Activated CD4-positive, alpha-beta T cell treated with anti-CD3 and anti-CD28 coated beads, Interleukin-2, amount 10 ng/mL, durations not matched to agents 7 days and 5 days (primary cell): ENCODE data around the gene TRIM31. TPM values are rescaled to one million over a fixed set of nuclear protein-coding genes. Genes with fewer than 3 reads are reported as not detected.

Experiments
- CTCF ChIA-PET: fragments of 350-600 bp; sonication (Branson Sonifier 250); formaldehyde crosslinking; loops from one replicate; lab custom pipeline; 2021; ENCODE audit warnings: antibody characterized with exemption; lab: Charles Lee
- POLR2A ChIA-PET: fragments of 350-600 bp; sonication (Branson Sonifier 250); formaldehyde crosslinking; loops from one replicate; lab custom pipeline; 2021; ENCODE audit warnings: antibody characterized with exemption; lab: Charles Lee
- DNase-seq: peaks from one replicate; pipeline ENCODE4 v3.0.0-alpha.2; 2020
- H3K27ac Mint-ChIP-seq: one replicate; pipeline ENCODE4 v1.8.0; 2021; ENCODE audit warnings: mild to moderate bottlenecking, moderate library complexity, mixed read lengths
- H3K27me3 Mint-ChIP-seq: one replicate; pipeline ENCODE4 v1.8.0; 2021; ENCODE audit warnings: mixed read lengths
- H3K36me3 Mint-ChIP-seq: one replicate; pipeline ENCODE4 v1.8.0; 2021; ENCODE audit warnings: low read depth, mixed read lengths
- H3K4me1 Mint-ChIP-seq: one replicate; pipeline ENCODE4 v1.8.0; 2021; ENCODE audit warnings: mixed read lengths
- H3K4me3 Mint-ChIP-seq: one replicate; pipeline ENCODE4 v1.8.0; 2021; ENCODE audit warnings: mild to moderate bottlenecking, moderate library complexity, mixed read lengths
- H3K9me3 Mint-ChIP-seq: one replicate; pipeline ENCODE4 v1.8.0; 2021; ENCODE audit warnings: mixed read lengths
- total RNA-seq, 2 experiments: library from RNA; stranded (reverse); gene quantifications; one replicate each; pipeline ENCODE4 v1.2.3, GENCODE V29; 2021

Gene TRIM31, protein sequence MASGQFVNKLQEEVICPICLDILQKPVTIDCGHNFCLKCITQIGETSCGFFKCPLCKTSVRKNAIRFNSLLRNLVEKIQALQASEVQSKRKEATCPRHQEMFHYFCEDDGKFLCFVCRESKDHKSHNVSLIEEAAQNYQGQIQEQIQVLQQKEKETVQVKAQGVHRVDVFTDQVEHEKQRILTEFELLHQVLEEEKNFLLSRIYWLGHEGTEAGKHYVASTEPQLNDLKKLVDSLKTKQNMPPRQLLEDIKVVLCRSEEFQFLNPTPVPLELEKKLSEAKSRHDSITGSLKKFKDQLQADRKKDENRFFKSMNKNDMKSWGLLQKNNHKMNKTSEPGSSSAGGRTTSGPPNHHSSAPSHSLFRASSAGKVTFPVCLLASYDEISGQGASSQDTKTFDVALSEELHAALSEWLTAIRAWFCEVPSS
- total RNA-seq, result not detected

DNA sequence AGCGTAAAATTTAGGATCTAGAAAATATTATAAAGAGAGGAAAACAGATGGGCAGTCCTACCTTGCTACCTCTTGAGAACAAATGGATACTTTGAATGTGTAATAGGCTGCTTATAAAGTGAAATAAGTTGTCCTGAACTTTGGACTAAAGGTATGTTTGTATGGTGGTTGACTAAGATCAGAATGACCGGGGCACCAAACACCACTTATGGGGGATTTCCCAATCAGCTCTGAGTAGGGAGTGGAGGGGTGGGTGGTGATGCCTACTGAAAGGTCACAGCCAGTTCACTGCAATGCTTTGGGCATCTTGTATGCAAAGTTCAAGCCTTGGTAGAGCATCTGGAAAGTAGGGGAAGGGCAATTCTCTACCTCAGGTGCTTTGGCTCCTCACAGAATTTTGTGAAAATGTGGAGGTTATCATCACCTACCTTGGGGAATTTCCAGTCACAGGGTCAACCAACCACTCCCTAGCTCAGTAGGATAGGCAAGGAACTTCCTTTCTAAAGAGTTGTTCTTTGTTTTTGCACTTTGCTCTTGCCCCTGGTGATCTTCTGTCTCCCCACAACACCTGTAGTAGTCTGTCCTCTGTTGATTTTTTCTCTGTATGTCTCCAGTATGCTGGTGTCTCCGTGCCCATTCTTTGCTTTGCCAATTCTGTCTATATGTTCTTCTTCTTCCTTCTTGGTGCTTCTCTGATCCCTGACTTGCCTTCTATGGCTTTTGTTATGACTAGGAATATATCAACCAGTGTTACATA is at the start of gene TRIM31:
Gene TRIM31, minus strand, starts transcription at position 88 of the 757 bp plus-strand sequence. CDS start 285 bp downstream, outside the sequence.
- no peak for DNase-seq
- no peaks in the 10 kb centered on the region for H3K9me3 Mint-ChIP-seq
- ChIA-PET POLR2A (no interaction called here), CTCF (interaction anchor here (1.6 to 2.3 kb wide), 2 partner anchors 10 to 18 kb away, joined by 8 to 10 read pairs; no protein-coding TSS in a partner anchor)
- H3K27me3 Mint-ChIP-seq, result peaks cover 54% of the 10 kb centered on the region
- H3K4me1 Mint-ChIP-seq, result peaks cover 4% of the 10 kb centered on the region
- no peak within 1 kb of the TSS for H3K27ac Mint-ChIP-seq
- no peak within 1 kb of the TSS for H3K4me3 Mint-ChIP-seq
- H3K36me3 Mint-ChIP-seq, result no peaks in the 10 kb centered on the region

DNA sequence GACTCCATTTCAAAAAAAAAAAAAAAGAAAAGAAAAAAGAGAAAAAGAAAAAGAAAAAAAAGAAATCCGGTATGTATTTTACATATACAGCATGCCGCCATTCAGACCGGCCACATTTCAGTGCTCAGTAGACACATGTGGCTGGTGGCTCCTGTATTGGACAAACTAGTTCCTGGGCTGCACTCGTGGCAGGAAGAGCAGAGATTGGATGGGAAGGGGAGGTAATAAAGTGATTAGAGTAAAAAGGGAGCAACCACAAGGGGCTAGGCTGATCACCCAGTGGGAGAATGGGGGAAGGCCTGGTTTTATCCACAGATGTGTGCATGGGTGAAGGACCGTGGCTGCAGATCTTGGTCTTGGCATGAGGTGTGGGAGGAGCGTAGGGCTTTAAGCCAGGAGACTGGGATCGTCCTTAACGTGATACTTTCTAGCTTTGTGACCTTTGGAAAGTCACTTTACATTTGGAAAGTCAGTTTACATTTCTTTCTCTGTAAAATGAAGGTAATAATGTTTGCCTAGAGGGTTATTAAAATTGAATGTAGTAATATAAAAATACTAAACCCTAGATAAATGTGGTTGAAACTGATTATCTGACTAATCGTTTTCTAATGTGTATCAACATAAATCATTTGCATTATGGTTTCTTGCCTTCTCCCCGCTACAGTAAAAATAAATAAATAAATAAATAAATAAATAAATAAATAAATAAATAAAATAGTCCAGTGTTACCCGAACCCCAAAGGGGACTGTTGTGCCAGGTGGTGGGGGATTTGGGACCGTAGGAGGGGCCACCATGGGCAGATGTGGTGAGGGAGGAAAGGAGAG is 49.6 kb upstream of the TRIM31 start:
- Mint-ChIP-seq H3K9me3 (no peaks in the 10 kb centered on the region), H3K4me1 (peaks cover 25% of the 10 kb centered on the region), H3K27me3 (peaks cover 11% of the 10 kb centered on the region), H3K27ac (no peak overlapping the region), H3K4me3 (no peak overlapping the region), H3K36me3 (no peaks in the 10 kb centered on the region)
- POLR2A ChIA-PET, result no interaction called here
- DNase-seq, result no peak
- CTCF ChIA-PET, result interaction anchor here (0.6 kb wide), 1 partner anchor 371 kb away, joined by 3 read pairs; no protein-coding TSS in a partner anchor

DNA sequence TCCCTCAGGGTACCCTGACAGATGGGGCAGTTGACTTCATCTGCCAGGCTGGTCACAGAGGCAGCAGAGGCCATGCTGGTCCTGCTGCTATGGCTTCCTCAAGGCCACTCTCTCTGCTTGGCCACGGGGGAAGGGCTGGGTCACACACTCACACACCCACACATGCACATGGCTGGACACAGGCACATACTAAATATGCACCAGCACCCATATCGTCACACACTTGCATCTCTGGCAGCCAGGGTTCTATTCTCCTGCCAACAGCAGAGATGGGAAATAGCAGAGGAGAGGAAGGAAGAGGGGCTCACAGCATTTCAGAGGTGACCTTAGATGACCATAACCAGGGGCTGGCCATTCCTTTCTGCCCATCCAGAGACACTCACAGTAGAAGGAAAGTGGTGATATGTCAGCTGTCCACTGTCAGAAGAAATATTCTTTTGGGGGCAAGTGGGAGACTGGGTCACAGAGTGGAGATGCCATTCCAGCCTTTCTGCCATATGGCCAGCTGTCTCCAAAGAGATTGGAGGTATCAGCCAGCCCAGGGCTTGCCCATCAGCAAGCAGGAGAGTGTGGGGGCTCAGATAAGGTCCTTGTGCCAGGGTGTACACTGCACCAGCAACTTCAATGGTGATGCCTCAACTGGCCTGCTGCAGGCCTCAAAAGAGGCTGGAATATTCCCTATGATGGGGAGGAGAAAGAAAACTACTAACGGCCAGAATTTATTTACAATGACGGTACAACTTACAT is 48.1 kb upstream of the TRIM31 start, which contains the start of gene TRIM10:
Gene TRIM10, minus strand, starts transcription at position 427 of the 747 bp plus-strand sequence. Its CDS starts 353 bp downstream, at position 74.
- ChIA-PET POLR2A (no interaction called here), CTCF (no interaction called here)
- Mint-ChIP-seq H3K4me3 (no peak within 1 kb of the TSS), H3K4me1 (peaks cover 17% of the 10 kb centered on the region), H3K36me3 (no peaks in the 10 kb centered on the region), H3K27me3 (peaks cover 8% of the 10 kb centered on the region), H3K27ac (no peak within 1 kb of the TSS), H3K9me3 (no peaks in the 10 kb centered on the region)
- DNase-seq, result no peak

DNA sequence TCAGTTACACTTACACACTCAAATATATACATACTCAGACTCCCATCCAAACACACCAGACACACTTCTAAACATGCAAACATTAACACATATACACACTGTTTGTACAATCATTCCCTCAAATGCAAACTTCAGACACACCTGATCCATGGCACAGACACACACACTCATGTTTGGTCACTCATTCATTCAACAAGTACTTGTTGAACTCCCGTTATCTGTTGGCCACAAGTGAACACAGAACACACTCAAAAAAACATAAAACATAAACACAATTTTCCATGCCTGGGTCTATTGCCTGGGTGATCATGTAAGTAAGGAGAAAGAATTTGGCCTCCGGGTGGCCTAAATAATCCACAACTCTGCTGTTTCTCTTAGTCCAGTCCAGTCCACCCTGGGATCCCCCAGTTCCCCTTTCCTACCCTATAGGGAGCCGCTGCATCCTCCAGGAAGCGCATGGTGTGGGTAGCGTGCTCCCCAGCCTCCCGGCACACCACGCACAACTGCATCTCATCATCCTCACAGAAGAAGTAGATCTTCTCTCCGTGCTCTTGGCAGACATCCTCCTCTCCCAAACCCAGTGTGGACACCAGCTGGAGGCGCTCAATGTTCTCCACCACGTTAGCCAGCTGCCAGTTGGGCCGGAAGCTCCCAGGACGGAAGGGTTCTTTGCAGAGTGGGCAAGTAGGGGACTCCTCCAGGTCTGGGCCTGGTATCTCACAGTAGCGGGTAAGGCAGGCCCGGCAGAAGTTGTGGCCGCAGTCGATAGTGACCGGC is 47.3 kb upstream of the TRIM31 start:
- ChIA-PET POLR2A (no interaction called here), CTCF (no interaction called here)
- H3K9me3 Mint-ChIP-seq, result no peaks in the 10 kb centered on the region
- H3K36me3 Mint-ChIP-seq, result no peaks in the 10 kb centered on the region
- no peak overlapping the region for H3K27ac Mint-ChIP-seq
- no peak for DNase-seq
- H3K27me3 Mint-ChIP-seq, result peaks cover 10% of the 10 kb centered on the region
- H3K4me1 Mint-ChIP-seq, result peaks cover 17% of the 10 kb centered on the region
- no peak overlapping the region for H3K4me3 Mint-ChIP-seq

DNA sequence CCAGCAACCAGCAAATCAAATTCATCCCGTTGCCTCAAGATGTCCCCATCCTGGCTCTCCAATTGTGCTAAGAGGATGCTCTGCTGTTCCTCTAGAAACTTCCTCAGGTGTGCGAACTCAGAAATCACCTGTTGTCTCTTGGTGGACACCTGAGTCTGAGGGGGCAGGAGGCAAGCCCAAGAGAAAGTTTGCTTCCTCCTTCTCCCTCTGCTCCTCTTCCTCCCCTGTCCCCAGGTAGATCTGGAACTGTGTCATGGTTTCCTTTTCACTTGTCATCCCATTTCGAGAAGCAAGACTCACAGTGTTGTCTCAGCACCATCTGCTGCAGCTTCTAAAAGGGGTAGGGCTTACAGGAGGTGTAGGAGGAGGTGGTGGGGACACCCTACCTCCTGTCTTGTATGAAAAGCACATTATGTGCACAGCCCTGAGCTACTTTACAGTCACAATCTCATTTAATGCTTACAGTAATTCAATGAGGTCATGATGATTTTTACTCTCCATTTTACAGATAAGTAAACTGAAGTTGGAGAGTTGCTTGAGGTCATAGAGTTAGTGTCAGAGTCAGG is 45.7 kb upstream of the TRIM31 start:
- no peak overlapping the region for H3K4me3 Mint-ChIP-seq
- H3K27ac Mint-ChIP-seq, result no peak overlapping the region
- DNase-seq, result no peak
- H3K36me3 Mint-ChIP-seq, result no peaks in the 10 kb centered on the region
- H3K4me1 Mint-ChIP-seq, result peaks cover 15% of the 10 kb centered on the region
- POLR2A ChIA-PET, result no interaction called here
- no peaks in the 10 kb centered on the region for H3K9me3 Mint-ChIP-seq
- peaks cover 13% of the 10 kb centered on the region for H3K27me3 Mint-ChIP-seq
- CTCF ChIA-PET, result interaction anchor here (0.6 kb wide), 1 partner anchor 98 kb away, joined by 3 read pairs; the partner anchor contains the start of gene POLR1H

DNA sequence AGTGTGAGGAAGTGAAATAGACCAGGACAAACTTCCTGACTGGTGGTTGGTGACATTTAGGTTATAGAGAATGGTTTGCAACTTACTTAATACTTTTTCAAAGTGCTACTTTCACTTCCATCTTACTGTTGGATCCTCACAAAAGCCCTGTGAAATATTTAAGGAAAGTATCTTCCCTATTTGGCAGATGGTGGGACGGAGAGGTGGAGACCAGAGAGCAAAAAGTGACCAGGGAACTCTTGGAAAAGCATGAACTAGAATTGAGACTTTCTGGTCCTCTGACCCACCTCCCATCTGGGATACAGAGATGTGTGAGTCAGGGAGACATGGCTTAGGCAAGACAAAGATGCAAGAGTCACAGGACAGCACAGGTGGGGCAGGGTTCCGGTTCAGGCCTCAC is 45.1 kb upstream of the TRIM31 start:
- CTCF ChIA-PET, result interaction anchor here (0.6 kb wide), 1 partner anchor 97 kb away, joined by 3 read pairs; the partner anchor contains the start of gene POLR1H
- H3K27ac Mint-ChIP-seq, result no peak overlapping the region
- no peaks in the 10 kb centered on the region for H3K9me3 Mint-ChIP-seq
- peaks cover 17% of the 10 kb centered on the region for H3K27me3 Mint-ChIP-seq
- H3K4me1 Mint-ChIP-seq, result peaks cover 9% of the 10 kb centered on the region
- no peaks in the 10 kb centered on the region for H3K36me3 Mint-ChIP-seq
- H3K4me3 Mint-ChIP-seq, result no peak overlapping the region
- DNase-seq, result no peak
- POLR2A ChIA-PET, result no interaction called here

DNA sequence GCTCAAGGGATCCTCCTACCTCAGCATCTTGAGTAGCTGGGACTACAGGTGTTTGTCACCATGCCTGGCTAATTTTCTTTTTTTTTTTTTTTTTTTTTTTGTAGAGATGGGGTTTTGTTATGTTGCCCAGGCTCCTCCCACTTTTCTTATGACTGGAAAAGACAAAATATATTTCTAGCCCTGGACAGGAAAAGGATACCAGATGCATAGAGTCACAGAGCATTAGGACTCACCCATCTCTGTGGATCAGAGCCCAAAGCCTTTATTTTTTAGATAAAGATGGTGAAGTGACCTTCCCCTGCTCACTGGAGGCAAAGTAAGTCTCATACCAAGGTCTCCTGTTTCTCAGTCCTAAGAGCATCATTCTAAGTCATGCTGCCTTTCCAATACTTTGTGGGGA is 44.7 kb upstream of the TRIM31 start:
- Mint-ChIP-seq H3K36me3 (no peaks in the 10 kb centered on the region), H3K27ac (no peak overlapping the region), H3K4me1 (peaks cover 8% of the 10 kb centered on the region), H3K9me3 (no peaks in the 10 kb centered on the region), H3K4me3 (no peak overlapping the region), H3K27me3 (peaks cover 18% of the 10 kb centered on the region)
- CTCF ChIA-PET, result no interaction called here
- POLR2A ChIA-PET, result no interaction called here
- DNase-seq, result no peak

DNA sequence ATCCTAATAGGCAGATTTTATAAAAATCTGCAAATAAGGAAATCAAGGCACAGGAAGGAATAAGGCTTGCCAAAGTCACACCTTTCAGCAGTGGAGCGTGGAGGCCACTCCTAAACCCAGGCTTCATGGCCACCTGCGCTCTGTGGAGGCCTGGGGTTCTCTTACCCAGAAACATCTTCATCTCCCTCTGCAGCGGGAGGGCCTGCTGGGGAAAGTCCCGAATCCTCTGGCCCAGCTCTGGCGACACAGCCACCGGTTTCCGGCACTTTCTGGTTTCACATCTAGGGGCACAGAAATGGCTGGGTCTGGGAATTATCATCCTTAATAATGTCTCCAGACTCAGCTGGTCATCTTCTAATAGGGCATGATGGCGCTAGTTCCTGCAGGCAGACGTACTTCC is 43.9 kb upstream of the TRIM31 start:
- POLR2A ChIA-PET, result no interaction called here
- no peak overlapping the region for H3K27ac Mint-ChIP-seq

DNA sequence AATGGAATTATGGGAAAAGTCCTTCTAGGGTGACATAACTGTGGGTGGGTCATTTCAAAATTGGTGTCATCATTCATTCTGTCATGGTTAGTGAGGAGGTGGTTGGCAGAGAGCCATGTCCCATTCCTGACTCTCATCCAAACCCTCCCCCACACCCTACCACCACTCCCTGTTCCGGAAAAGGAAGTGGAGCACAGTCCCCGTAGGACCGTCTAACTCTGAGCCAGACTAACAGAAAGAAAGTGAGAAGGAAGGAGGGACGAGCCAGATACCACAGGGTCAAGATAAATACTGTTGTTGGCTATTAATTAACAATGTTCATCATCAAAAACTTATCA is 43.3 kb upstream of the TRIM31 start:
- no peak overlapping the region for H3K4me3 Mint-ChIP-seq

More for the DNA sequence above, 43.9 kb upstream of the TRIM31 start:
- H3K36me3 Mint-ChIP-seq, result no peaks in the 10 kb centered on the region
- peaks cover 20% of the 10 kb centered on the region for H3K27me3 Mint-ChIP-seq
- CTCF ChIA-PET, result no interaction called here
- peaks cover 5% of the 10 kb centered on the region for H3K4me1 Mint-ChIP-seq
- no peak overlapping the region for H3K4me3 Mint-ChIP-seq
- H3K9me3 Mint-ChIP-seq, result no peaks in the 10 kb centered on the region
- no peak for DNase-seq

DNA sequence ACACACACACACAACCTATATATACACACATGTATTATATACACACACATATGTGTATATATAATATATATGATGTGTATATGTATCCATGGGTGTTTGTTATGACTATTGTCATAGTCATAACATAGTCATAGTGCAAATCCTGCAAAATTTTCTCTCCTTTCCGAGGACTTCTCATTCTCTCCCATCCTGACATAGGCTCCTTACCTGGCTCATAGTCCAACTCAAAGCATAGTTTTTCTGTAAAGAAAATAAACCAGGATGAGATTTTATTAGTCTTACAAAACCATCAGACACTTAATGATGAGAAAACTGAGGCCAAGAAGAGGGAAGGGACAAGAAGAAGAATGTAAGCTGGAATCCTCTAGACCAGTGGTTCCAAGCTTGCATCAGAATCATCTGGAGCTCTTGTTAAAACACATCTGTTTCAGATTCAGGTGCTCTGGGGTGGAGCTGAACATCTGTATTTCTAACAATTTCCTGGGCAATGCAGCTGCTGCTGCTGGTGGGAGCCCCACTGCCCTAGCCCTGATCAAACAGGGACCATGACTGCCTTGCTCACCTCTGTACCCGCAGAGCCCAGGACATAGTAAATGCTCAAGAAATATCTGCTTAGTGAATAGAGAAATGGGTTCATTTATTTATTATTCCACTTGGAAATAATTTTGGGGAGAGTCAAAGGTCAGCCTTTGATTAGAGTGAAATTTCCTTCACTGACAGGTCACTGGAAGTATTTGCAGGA is 42.8 kb upstream of the TRIM31 start:
- Mint-ChIP-seq H3K27ac (no peak overlapping the region), H3K27me3 (peaks cover 20% of the 10 kb centered on the region), H3K9me3 (no peaks in the 10 kb centered on the region), H3K36me3 (no peaks in the 10 kb centered on the region), H3K4me3 (no peak overlapping the region), H3K4me1 (peaks cover 9% of the 10 kb centered on the region)
- ChIA-PET POLR2A (no interaction called here), CTCF (interaction anchor here (1.3 to 1.6 kb wide), 2 partner anchors 11 to 24 kb away, joined by 4 to 5 read pairs; no protein-coding TSS in a partner anchor)
- DNase-seq, result no peak

More for the DNA sequence above, 43.3 kb upstream of the TRIM31 start:
- no peak for DNase-seq
- POLR2A ChIA-PET, result no interaction called here
- Mint-ChIP-seq H3K9me3 (no peaks in the 10 kb centered on the region), H3K27ac (no peak overlapping the region), H3K4me1 (peaks cover 9% of the 10 kb centered on the region), H3K27me3 (peaks cover 20% of the 10 kb centered on the region), H3K36me3 (no peaks in the 10 kb centered on the region)
- CTCF ChIA-PET, result no interaction called here
